HG03565 (cell line): ENCODE data around the gene KCNQ5.
"Not testable (repeated sequence)": the region's sequence is repeated elsewhere in the genome, so short reads cannot be mapped to it uniquely, and the experiment has no call there.

Experiments used
- ATAC-seq: cut with Tn5 transposase; IDR thresholded peaks from one replicate; pipeline ENCODE4 v1.9.1; 2021; ENCODE audit warnings: mild to moderate bottlenecking, moderate library complexity; ENCODE audit not compliant: unreplicated experiment

KCNQ5 gene

GRCh38 chr6:72890233-72890632, 268.4 kb downstream of the KCNQ5 start:
- no peak for ATAC-seq

GRCh38 chr6:72890671-72891070, 268.8 kb downstream of the KCNQ5 start:
- ATAC-seq = no peak

GRCh38 chr6:72892901-72893300, 271.0 kb downstream of the KCNQ5 start:
- ATAC-seq = no peak

DNA sequence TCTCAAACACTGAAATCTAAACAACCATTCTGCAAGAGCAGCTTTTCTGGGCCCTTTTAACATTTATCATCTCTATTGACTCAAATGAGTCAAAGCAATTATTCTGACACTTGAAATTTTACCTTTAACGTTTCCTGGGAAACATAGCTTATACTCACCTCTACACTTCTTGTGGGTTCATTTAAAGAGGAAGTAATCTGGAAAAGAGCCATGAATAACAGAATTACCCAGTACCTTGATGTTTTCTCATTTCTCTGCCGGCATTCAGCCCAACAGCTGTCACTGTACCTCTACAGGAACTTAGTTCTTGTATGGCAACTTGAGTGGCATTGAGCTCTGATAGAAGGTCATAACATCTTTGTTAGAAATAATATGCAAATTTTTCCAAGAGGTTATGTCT, 272.2 kb downstream of the KCNQ5 start:
- ATAC-seq = no peak

GRCh38 chr6:72898313-72898712, 276.4 kb downstream of the KCNQ5 start:
- not testable (repeated sequence) for ATAC-seq

DNA sequence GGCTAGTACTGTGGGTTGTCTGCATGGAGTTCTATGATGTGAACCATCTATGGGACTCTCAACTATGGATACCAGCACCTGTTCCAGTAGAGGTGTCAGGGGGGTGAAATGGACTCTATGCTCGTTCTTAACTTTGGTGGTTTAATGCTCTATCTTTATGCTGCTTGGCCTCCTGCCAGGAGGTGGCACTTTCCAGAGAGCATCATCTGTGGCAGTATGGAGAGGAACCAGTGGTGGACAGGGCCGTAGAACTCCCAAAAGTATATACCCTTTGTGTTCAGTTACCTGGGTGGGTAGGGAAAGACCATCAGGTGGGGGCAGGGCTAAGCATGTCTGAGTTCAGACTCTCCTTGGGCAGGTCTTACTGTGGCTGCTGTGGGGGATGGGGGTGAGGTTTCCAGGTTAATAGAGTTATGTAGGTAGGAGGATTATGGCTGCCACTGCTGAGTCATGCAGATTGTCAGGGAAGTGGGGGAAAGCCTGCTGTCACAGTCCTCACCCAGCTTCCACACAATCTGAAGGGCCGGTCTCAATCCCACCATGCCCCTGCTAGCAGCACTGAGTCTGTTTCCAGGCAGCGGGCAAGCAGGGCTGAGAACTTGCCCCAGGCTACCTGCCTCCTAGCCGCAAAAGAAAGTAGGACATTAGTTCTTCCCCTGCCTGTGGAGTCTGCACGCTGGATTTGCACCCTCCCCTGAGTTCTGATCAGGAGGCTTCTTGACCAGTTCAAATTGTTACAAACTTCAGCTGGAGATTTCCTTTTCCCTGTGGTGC, 284.0 kb downstream of the KCNQ5 start:
- ATAC-seq = no peak

DNA sequence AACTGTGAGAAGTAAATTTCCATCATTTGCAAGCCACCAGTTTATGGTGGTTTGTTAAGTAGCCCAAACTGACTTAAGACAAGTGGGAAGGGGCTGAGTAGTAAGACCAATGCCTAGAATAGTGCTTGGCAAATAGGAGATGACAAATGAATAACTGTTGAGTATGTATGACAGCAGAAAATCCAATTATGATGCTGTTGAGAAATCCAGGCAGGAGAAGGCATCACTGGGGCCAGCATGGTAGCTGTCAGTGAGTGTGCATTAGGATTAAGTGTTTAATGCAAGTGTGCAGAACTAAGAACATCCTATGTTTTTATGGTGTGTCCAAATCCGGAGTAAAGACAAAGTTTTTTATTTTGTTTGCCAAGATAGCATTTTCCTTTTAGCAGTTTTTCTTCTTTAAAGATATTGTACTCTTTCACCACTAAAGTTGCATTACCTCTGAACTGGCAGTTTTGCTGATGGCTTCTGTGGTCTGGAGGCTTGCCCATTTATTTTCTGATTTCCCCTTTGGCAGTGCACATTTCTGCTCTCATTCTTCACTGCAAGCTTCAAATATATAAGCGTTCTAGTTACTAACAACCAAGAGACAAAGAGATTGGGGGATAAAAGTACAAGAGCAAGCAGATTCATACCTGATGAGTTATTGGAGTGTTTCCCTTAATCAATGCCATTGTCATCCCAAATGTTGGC, 289.7 kb downstream of the KCNQ5 start:
- ATAC-seq = no peak

DNA sequence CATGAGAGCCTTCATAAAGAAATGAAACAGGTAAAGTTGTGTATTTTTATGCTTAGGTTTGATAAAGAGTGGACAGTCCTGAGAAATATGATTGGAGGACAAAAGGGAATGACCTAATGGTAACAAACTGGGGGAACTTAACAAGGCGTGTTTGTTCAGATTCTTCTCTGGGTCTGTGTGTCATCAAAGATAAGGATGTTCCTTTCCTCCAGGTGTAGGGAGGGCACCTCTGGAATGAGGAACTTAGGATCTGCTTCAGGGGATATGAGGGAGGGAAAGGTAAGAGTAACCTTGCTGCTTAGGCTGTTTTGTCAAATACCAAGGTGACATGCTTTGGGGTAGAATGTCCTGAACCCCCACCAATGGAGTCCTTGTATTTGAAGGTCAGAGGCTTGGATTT, 291.9 kb downstream of the KCNQ5 start:
- ATAC-seq = no peak

GRCh38 chr6:72916298-72916697, 294.4 kb downstream of the KCNQ5 start:
- ATAC-seq = no peak

DNA sequence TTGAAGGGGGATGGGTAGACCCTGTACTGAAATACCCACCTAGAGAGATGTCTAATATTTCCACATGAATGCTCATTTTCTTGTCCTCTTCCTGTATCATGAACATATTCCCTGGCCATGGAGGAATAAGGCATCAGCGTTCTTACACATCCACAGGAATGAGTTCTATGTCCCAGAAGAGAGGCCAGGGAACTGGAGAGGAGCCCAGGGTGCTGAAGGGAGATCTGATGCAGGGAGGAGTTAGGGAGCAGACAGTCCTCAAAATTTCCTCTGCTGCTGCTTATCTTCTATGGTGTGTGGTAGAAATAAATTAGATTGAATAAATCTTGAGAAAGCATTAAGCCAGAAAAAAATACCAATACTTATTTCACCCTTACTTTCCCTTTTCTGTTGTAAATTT, 295.0 kb downstream of the KCNQ5 start:
- ATAC-seq = no peak

- no peak for ATAC-seq
These were observed 300.5 kb downstream of the KCNQ5 start for GRCh38 chr6:72922401-72922800.

GRCh38 chr6:72925136-72925535, 303.3 kb downstream of the KCNQ5 start:
- ATAC-seq = no peak

GRCh38 chr6:72930556-72931132, 308.8 kb downstream of the KCNQ5 start:
- no peak for ATAC-seq

- no peak for ATAC-seq
These were observed 309.5 kb downstream of the KCNQ5 start for GRCh38 chr6:72931325-72931887.

GRCh38 chr6:72933233-72933632, 311.4 kb downstream of the KCNQ5 start:
- no peak for ATAC-seq

- ATAC-seq = no peak
These were observed 315.1 kb downstream of the KCNQ5 start for GRCh38 chr6:72936766-72937559.

- no peak for ATAC-seq
These were observed 316.2 kb downstream of the KCNQ5 start for GRCh38 chr6:72938104-72938503.

DNA sequence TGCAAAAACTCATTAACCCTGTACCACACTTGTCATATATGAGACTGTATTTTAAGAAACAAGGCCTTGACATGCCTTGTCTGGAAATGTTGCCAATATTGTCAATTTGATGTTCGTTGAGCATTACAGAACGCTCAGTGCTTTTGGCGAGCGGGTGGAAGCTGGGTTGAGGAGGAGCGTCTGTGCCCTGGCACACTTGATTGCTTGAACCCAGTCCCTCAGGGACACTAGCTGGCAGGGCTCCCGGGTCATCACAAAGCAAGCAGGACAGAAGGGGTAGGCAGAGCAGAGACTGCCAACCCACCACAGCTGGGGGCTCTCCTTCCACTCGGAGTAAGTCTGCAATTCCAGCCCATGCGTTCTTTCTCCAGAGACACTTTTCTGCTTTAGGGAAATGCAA, 317.1 kb downstream of the KCNQ5 start:
- ATAC-seq = no peak

DNA sequence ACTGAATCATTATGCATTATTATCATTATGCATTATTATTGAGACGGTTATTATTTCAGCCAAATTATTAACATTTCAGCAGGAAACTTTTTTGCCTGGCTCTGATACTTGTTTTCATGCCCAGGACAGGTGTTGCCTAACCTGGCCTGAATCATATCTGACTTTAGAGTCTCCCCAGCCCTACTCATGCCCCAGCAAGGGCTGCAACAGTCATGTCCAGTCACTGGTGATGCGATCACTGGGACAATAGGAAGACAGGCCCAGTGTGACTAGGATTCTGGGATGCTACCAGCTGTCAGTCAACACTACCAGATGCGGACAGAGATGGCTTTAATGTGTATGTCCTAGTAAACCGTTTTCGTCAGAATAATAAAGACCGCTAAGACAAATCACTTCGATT, 318.4 kb downstream of the KCNQ5 start:
- no peak for ATAC-seq

DNA sequence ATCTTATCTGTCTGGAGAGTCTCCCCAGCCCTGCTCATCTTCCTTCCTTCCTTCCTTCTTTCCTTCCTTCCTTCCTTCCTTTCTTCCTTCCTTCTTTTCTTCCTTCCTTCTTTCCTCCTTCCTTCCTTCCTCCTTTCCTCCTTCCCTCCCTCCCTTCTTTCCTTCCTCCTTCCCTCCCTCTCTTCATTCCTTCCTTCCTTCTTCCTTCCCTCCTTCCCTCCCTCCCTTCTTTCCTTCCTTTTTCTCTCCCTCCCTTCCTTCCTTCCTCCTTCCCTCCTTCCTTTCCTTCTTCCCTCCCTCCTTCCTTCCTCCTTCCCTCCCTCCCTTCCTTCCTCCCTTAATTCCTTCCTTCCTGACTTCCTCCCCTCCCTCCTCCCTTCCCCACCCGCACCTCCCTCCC, 319.4 kb downstream of the KCNQ5 start:
- ATAC-seq = no peak

DNA sequence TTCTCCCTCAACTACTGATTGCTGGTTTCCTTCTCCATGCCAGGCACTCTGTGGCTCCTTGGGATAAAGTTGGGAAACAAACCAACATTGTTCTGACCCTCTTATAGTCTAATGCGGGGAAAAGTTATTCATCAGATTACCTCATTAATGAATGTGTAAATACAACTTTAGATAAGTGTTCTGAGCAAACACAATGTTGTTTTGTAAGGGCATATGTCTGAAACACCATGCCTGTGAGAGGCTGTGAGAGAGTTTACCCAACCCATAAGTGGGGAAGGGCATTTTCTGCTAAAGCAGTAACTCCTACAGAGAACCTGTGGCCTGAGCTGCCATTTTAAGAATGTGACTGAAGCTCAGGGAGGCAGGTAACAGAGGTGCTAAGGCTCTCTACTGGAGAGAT, 319.9 kb downstream of the KCNQ5 start:
- ATAC-seq = no peak
